C4-2B (cell line): ENCODE data around the gene PLA2G6.

Source experiments
- H3K27ac ChIP-seq: fragments of 450-650 bp; 2 replicates; pipeline ENCODE4 v1.5.1; 2017
- CTCF ChIP-seq: fragments of 450-650 bp; conservative IDR thresholded peaks from 2 replicates; pipeline ENCODE4 v1.5.1; 2017; ENCODE audit warnings: mild to moderate bottlenecking
- ZFX ChIP-seq: fragments of 450-650 bp; IDR thresholded peaks from 2 replicates; pipeline ENCODE4 v1.6.1; 2017

PLA2G6 gene

GRCh38 chr22:38170469-38170868 is 11.2 kb downstream of the PLA2G6 start:
- no peak overlapping the region for H3K27ac ChIP-seq
- TF ChIP-seq ZFX (no peak), CTCF (no peak)

GRCh38 chr22:38169116-38169515 is 12.5 kb downstream of the PLA2G6 start:
- TF ChIP-seq ZFX (no peak), CTCF (no peak)
- peak overlapping the region; percentile 70 for H3K27ac ChIP-seq

- peak overlapping the region; percentile 70 for H3K27ac ChIP-seq
- TF ChIP-seq ZFX (no peak), CTCF (no peak)
Observed at GRCh38 chr22:38167988-38168407, 13.6 kb downstream of the PLA2G6 start.

GRCh38 chr22:38165922-38166593 is 15.6 kb downstream of the PLA2G6 start:
- TF ChIP-seq CTCF = no peak
- H3K27ac ChIP-seq = no peak overlapping the region

GRCh38 chr22:38164551-38164918 is 17.1 kb downstream of the PLA2G6 start:
- TF ChIP-seq ZFX (no peak), CTCF (no peak)
- no peak overlapping the region for H3K27ac ChIP-seq

GRCh38 chr22:38163844-38164550 is 17.6 kb downstream of the PLA2G6 start:
- no peak for TF ChIP-seq ZFX
- TF ChIP-seq CTCF = no peak
- no peak overlapping the region for H3K27ac ChIP-seq

- TF ChIP-seq ZFX = no peak
- TF ChIP-seq CTCF = no peak
- H3K27ac ChIP-seq = no peak overlapping the region
Observed at GRCh38 chr22:38162881-38163843, 18.5 kb downstream of the PLA2G6 start.
